Adrenal gland (tissue), 5 donors: ENCODE measurements around the gene PRKCB.

Experiments used
- POLR2A ChIP-seq, 2 donors: fragments of 450-650 bp; IDR thresholded peaks; one replicate each; pipeline ENCODE4 v1.6.1; 2017; ENCODE audit warnings: antibody characterized with exemption in 2 of 2, mild to moderate bottlenecking in 2 of 2, moderate library complexity in 1 of 2
- TF ChIP-seq, protein P1 (sequence below), 6 experiments: fragments of 450-650 bp in 4 of 6; fragments of 200-600 bp in 2 of 6; sonication (generic) in 1 of 6; IDR thresholded peaks; 1 replicate in 5 of 6; 2 replicates in 1 of 6; pipeline versions ENCODE4 v1.5.1 to v1.8.0; 2016 to 2021; ENCODE audit warnings: antibody characterized with exemption in 6 of 6, mild to moderate bottlenecking in 2 of 6, moderate library complexity in 1 of 6
- donor health status: DM: no; HTN: no; CAD: no.

DNA sequence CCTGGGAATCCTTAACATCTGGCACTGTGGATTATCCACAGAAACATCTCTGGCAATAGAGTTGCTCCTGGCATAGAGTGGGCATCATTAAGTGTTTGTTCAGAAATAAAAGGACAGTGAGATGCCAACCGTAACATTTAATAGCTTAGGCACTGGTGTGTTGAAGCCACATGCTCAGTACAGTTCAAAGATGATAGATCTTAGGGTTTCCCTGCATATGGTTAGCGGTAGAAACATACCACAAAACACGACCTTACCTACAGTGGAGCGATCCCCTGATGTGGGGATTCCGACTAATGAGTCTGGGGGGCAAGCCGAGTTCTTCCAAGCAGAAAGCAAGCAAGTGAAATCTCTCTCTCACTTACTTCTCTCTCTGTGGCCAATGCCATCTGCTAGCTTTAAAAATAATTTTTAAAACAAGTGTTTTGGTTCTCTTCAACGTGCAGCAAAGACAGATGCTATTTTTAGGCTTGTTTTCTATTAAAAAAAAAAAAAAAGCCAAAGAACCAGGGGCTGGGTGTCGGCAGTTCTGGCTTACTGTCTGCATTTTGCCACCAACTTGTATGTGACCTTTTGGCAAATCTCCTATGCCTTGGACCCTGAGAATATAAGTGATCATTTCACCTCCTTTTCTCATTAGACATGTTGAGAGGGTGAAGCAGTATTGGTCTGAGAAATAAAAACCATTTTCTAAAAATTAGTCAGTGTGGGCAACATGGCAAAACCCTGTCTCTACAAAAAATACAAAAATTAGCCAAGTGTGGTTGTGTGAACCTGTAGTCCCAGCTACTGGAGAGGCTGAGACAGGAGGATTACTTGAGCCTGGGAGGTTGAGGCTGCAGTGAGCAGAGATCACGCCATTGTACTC, 331.1 kb downstream of the PRKCB start:
- TF ChIP-seq, protein P1, sequence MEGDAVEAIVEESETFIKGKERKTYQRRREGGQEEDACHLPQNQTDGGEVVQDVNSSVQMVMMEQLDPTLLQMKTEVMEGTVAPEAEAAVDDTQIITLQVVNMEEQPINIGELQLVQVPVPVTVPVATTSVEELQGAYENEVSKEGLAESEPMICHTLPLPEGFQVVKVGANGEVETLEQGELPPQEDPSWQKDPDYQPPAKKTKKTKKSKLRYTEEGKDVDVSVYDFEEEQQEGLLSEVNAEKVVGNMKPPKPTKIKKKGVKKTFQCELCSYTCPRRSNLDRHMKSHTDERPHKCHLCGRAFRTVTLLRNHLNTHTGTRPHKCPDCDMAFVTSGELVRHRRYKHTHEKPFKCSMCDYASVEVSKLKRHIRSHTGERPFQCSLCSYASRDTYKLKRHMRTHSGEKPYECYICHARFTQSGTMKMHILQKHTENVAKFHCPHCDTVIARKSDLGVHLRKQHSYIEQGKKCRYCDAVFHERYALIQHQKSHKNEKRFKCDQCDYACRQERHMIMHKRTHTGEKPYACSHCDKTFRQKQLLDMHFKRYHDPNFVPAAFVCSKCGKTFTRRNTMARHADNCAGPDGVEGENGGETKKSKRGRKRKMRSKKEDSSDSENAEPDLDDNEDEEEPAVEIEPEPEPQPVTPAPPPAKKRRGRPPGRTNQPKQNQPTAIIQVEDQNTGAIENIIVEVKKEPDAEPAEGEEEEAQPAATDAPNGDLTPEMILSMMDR (IDR thresholded peaks at IDR 0.05): no peak
- no peak for TF ChIP-seq POLR2A (IDR thresholded peaks at IDR 0.05)
